Measurements from ENCODE around the gene POU4F2. TPM values are rescaled to one million over a fixed set of nuclear protein-coding genes. Genes with fewer than 3 reads are reported as not detected.

POU4F2 gene, protein sequence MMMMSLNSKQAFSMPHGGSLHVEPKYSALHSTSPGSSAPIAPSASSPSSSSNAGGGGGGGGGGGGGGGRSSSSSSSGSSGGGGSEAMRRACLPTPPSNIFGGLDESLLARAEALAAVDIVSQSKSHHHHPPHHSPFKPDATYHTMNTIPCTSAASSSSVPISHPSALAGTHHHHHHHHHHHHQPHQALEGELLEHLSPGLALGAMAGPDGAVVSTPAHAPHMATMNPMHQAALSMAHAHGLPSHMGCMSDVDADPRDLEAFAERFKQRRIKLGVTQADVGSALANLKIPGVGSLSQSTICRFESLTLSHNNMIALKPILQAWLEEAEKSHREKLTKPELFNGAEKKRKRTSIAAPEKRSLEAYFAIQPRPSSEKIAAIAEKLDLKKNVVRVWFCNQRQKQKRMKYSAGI
- total RNA-seq, result not detected in 2 replicates

DNA sequence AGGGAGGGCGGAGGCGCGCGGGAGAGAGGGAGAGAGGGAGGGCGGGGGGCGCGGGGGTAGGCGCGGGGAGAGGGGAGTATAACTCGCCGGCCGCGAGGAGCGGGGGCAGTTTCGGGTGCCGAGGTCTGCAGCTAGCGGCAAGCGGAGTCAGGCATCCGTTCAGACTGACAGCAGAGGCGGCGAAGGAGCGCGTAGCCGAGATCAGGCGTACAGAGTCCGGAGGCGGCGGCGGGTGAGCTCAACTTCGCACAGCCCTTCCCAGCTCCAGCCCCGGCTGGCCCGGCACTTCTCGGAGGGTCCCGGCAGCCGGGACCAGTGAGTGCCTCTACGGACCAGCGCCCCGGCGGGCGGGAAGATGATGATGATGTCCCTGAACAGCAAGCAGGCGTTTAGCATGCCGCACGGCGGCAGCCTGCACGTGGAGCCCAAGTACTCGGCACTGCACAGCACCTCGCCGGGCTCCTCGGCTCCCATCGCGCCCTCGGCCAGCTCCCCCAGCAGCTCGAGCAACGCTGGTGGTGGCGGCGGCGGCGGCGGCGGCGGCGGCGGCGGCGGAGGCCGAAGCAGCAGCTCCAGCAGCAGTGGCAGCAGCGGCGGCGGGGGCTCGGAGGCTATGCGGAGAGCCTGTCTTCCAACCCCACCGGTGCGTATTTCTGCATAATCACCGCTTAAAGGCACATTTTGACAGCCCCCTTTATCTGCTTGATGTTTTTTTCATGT lies at the start of gene POU4F2:
POU4F2 (plus strand) TSS at position 108 of the 720 bp plus-strand sequence; CDS start at position 356, 248 bp downstream.

Other genes with a start within 250 kb of the POU4F2 start
- 5.0 and 7.8 TPM in 2 replicates for gene SLC10A7, start 117.0 kb upstream of the POU4F2 start, total RNA-seq

Data from airway epithelial cell (primary cell).